ENCODE data around the gene KLHDC7B. TPM values are rescaled to one million over a fixed set of nuclear protein-coding genes. Genes with fewer than 3 reads are reported as not detected.

The KLHDC7B gene
- total and polyA plus RNA-seq, 2 of the 13 experiments (the other 11 are each of a cell fraction or from before 2014, with no cell fraction given): 0.11 TPM; not detected in 1

- TF ChIP-seq, protein P1, sequence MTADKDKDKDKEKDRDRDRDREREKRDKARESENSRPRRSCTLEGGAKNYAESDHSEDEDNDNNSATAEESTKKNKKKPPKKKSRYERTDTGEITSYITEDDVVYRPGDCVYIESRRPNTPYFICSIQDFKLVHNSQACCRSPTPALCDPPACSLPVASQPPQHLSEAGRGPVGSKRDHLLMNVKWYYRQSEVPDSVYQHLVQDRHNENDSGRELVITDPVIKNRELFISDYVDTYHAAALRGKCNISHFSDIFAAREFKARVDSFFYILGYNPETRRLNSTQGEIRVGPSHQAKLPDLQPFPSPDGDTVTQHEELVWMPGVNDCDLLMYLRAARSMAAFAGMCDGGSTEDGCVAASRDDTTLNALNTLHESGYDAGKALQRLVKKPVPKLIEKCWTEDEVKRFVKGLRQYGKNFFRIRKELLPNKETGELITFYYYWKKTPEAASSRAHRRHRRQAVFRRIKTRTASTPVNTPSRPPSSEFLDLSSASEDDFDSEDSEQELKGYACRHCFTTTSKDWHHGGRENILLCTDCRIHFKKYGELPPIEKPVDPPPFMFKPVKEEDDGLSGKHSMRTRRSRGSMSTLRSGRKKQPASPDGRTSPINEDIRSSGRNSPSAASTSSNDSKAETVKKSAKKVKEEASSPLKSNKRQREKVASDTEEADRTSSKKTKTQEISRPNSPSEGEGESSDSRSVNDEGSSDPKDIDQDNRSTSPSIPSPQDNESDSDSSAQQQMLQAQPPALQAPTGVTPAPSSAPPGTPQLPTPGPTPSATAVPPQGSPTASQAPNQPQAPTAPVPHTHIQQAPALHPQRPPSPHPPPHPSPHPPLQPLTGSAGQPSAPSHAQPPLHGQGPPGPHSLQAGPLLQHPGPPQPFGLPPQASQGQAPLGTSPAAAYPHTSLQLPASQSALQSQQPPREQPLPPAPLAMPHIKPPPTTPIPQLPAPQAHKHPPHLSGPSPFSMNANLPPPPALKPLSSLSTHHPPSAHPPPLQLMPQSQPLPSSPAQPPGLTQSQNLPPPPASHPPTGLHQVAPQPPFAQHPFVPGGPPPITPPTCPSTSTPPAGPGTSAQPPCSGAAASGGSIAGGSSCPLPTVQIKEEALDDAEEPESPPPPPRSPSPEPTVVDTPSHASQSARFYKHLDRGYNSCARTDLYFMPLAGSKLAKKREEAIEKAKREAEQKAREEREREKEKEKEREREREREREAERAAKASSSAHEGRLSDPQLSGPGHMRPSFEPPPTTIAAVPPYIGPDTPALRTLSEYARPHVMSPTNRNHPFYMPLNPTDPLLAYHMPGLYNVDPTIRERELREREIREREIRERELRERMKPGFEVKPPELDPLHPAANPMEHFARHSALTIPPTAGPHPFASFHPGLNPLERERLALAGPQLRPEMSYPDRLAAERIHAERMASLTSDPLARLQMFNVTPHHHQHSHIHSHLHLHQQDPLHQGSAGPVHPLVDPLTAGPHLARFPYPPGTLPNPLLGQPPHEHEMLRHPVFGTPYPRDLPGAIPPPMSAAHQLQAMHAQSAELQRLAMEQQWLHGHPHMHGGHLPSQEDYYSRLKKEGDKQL (CRISPR knock-in tag; IDR thresholded peaks at IDR 0.05; ENCODE audit: low read depth): peak; percentile 62; the same call in 1 of the 2 replicates
- TF ChIP-seq ZNF253 (CRISPR knock-in tag; IDR thresholded peaks at IDR 0.05; ENCODE audit: borderline replicate concordance): peak; percentile 99
- TF ChIP-seq HIVEP1 (CRISPR knock-in tag; IDR thresholded peaks at IDR 0.05): peak; percentile 72; the same call in 1 of the 2 replicates
- TF ChIP-seq NRL (CRISPR knock-in tag; IDR thresholded peaks at IDR 0.05; ENCODE audit: borderline replicate concordance): peak; percentile 99
- 0 out of 2 replicates have a peak, but pooled peaks have one; percentile 86 for TF ChIP-seq DNMT1 (CRISPR knock-in tag; IDR thresholded peaks at IDR 0.05)
- TF ChIP-seq ADNP (CRISPR knock-in tag; IDR thresholded peaks at IDR 0.05): 0 out of 2 replicates have a peak, but pooled peaks have one; percentile 33
- peak; percentile 98 for TF ChIP-seq MTF1 (CRISPR knock-in tag; IDR thresholded peaks at IDR 0.05)
- TF ChIP-seq EEA1 (CRISPR knock-in tag; IDR thresholded peaks at IDR 0.05; ENCODE audit: borderline replicate concordance): peak; percentile 99
- no peak for TF ChIP-seq FOXA1 (IDR thresholded peaks at IDR 0.05)
- TF ChIP-seq FOXA1 (CRISPR knock-in tag; IDR thresholded peaks at IDR 0.05): peak; percentile 63
- TF ChIP-seq, protein P2, sequence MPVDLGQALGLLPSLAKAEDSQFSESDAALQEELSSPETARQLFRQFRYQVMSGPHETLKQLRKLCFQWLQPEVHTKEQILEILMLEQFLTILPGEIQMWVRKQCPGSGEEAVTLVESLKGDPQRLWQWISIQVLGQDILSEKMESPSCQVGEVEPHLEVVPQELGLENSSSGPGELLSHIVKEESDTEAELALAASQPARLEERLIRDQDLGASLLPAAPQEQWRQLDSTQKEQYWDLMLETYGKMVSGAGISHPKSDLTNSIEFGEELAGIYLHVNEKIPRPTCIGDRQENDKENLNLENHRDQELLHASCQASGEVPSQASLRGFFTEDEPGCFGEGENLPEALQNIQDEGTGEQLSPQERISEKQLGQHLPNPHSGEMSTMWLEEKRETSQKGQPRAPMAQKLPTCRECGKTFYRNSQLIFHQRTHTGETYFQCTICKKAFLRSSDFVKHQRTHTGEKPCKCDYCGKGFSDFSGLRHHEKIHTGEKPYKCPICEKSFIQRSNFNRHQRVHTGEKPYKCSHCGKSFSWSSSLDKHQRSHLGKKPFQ (CRISPR knock-in tag; IDR thresholded peaks at IDR 0.05; ENCODE audit: insufficient replicate concordance): peak; percentile 92
- TF ChIP-seq CC2D1A (CRISPR knock-in tag; IDR thresholded peaks at IDR 0.05): peak; percentile 87; the same call in 1 of the 2 replicates
- TF ChIP-seq ZNF556 (CRISPR knock-in tag; IDR thresholded peaks at IDR 0.05; ENCODE audit: borderline replicate concordance): 0 out of 2 replicates have a peak, but pooled peaks have one; percentile 65
- peak; percentile 67; the same call in 1 of the 2 replicates for TF ChIP-seq ZBTB3 (CRISPR knock-in tag; IDR thresholded peaks at IDR 0.05; ENCODE audit: borderline replicate concordance, low read depth)
- TF ChIP-seq, protein P3, sequence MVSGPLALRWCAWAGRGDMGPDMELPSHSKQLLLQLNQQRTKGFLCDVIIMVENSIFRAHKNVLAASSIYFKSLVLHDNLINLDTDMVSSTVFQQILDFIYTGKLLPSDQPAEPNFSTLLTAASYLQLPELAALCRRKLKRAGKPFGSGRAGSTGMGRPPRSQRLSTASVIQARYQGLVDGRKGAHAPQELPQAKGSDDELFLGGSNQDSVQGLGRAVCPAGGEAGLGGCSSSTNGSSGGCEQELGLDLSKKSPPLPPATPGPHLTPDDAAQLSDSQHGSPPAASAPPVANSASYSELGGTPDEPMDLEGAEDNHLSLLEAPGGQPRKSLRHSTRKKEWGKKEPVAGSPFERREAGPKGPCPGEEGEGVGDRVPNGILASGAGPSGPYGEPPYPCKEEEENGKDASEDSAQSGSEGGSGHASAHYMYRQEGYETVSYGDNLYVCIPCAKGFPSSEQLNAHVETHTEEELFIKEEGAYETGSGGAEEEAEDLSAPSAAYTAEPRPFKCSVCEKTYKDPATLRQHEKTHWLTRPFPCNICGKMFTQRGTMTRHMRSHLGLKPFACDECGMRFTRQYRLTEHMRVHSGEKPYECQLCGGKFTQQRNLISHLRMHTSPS (CRISPR knock-in tag; IDR thresholded peaks at IDR 0.05; ENCODE audit: low read depth): peak; percentile 72; the same call in 1 of the 2 replicates
- 0 out of 2 replicates have a peak, but pooled peaks have one; percentile 67 for TF ChIP-seq ZNF775 (CRISPR knock-in tag; IDR thresholded peaks at IDR 0.05; ENCODE audit: borderline replicate concordance)
- TF ChIP-seq ZNF639 (CRISPR knock-in tag; conservative IDR thresholded peaks at IDR 0.05): peak; percentile 97
- TF ChIP-seq GLI4 (CRISPR knock-in tag; IDR thresholded peaks at IDR 0.05; ENCODE audit: borderline replicate concordance): peak; percentile 99
- peak; percentile 99 for TF ChIP-seq BORCS8-MEF2B (CRISPR knock-in tag; IDR thresholded peaks at IDR 0.05)
Observed at GRCh38 chr22:50599816-50600455, 54.2 kb downstream of the KLHDC7B start (continued).
